H1 (cell line): ENCODE measurements around the gene IFITM2. TPM values are rescaled to one million over a fixed set of nuclear protein-coding genes. Genes with fewer than 3 reads are reported as not detected.
A peak's percentile ranks its signal among the peaks of the same experiment; 100 is the strongest.

Experiments used
- CTCF ChIA-PET: fragments of 300-600 bp; sonication (Branson Sonifier 250); formaldehyde crosslinking; loops from one replicate; lab custom pipeline; 2021; ENCODE audit not compliant: partially characterized antibody; lab: Charles Lee
- POLR2A ChIA-PET: fragments of 300-600 bp; sonication (Branson Sonifier 250); formaldehyde crosslinking; loops from one replicate; lab custom pipeline; 2021; ENCODE audit warnings: inconsistent platforms; ENCODE audit not compliant: partially characterized antibody; lab: Charles Lee
- DNase-seq, 2 experiments: peaks; one replicate each; pipeline versions ENCODE4 v3.0.0 to v3.0.0-alpha.2; 2010 to 2022; ENCODE audit warnings: low spot score in 2 of 2, low read depth in 1 of 2, mixed read lengths in 1 of 2
- FAIRE-seq: peaks from 2 replicates; lab custom pipeline; 2011; peaks lifted over from hg19 to GRCh38; lab: Jason Lieb, UNC
- H2AFZ ChIP-seq: 2 replicates; pipeline ENCODE4 v1.8.1; 2012; ENCODE audit warnings: low read length, inconsistent platforms
- H2AK5ac ChIP-seq: 2 replicates; pipeline ENCODE4 v1.6.1; 2013; ENCODE audit warnings: low read depth, low read length
- H2BK120ac ChIP-seq: replicated peaks from 2 replicates; pipeline ENCODE3; 2013; ENCODE audit warnings: low read depth, low read length, inconsistent platforms
- H2BK12ac ChIP-seq: 2 replicates; pipeline ENCODE4 v1.6.1; 2013; ENCODE audit warnings: low read depth, low read length
- H2BK15ac ChIP-seq: 2 replicates; pipeline ENCODE4 v1.6.1; 2013; ENCODE audit warnings: low read length
- H2BK20ac ChIP-seq: 2 replicates; pipeline ENCODE4 v1.6.1; 2013; ENCODE audit warnings: low read length
- H2BK5ac ChIP-seq: 2 replicates; pipeline ENCODE4 v1.6.1; 2013; ENCODE audit warnings: low read depth, low read length
- H3K14ac ChIP-seq: 2 replicates; pipeline ENCODE4 v1.6.1; 2013; ENCODE audit warnings: inconsistent platforms; ENCODE audit not compliant: insufficient read length
- H3K18ac ChIP-seq: 2 replicates; pipeline ENCODE4 v1.6.1; 2013; ENCODE audit warnings: low read length; ENCODE audit errors: extremely low read depth
- H3K23ac ChIP-seq: 2 replicates; pipeline ENCODE4 v1.6.1; 2013; ENCODE audit warnings: inconsistent platforms; ENCODE audit not compliant: insufficient read length
- H3K23me2 ChIP-seq: 2 replicates; pipeline ENCODE4 v1.6.1; 2013; ENCODE audit warnings: low read depth, low read length
- H3K27ac ChIP-seq: 2 replicates; pipeline ENCODE4 v1.6.1; 2011; ENCODE audit warnings: low read depth, low read length, inconsistent platforms
- H3K27me3 ChIP-seq, 4 experiments: replicated peaks in 1 of 4; 1 replicate in 1 of 4; 2 replicates in 3 of 4; pipeline versions ENCODE4 v1.6.1 to v1.8.1; 2011 to 2013; ENCODE audit warnings: low read length in 3 of 4, mild to moderate bottlenecking in 3 of 4, inconsistent platforms in 2 of 4, mixed read lengths in 2 of 4, moderate library complexity in 1 of 4; ENCODE audit not compliant: control insufficient read depth in 3 of 4, insufficient read depth in 3 of 4; ENCODE audit errors: extremely low read depth in 1 of 4
- H3K36me3 ChIP-seq, 4 experiments: 2 replicates each; pipeline versions ENCODE4 v1.6.1 to v1.8.1; 2011 to 2013; ENCODE audit warnings: mild to moderate bottlenecking in 4 of 4, low read length in 3 of 4, moderate library complexity in 2 of 4, control low read depth in 1 of 4, inconsistent platforms in 1 of 4; ENCODE audit not compliant: insufficient read depth in 4 of 4, control insufficient read depth in 2 of 4
- H3K4ac ChIP-seq: replicated peaks from 2 replicates; pipeline ENCODE3; 2013; ENCODE audit warnings: low read length, low read depth, mixed read lengths, inconsistent platforms; ENCODE audit not compliant: insufficient read length
- H3K4me1 ChIP-seq, 4 experiments: replicated peaks in 1 of 4; 1 replicate in 1 of 4; 2 replicates in 3 of 4; pipeline versions ENCODE4 v1.6.1 to v1.8.1; 2011 to 2013; ENCODE audit warnings: low read length in 3 of 4, inconsistent platforms in 2 of 4, mixed read lengths in 1 of 4; ENCODE audit not compliant: insufficient read depth in 4 of 4, control insufficient read depth in 3 of 4
- H3K4me2 ChIP-seq, 2 experiments: 2 replicates each; pipeline versions ENCODE4 v1.6.1 to v1.8.1; 2011 to 2013; ENCODE audit warnings: low read depth in 2 of 2, low read length in 2 of 2, control low read depth in 1 of 2, inconsistent platforms in 1 of 2, mild to moderate bottlenecking in 1 of 2; ENCODE audit not compliant: insufficient read depth in 1 of 2
- H3K4me3 ChIP-seq, 4 experiments: fragments of 200-600, 300-600 bp in 1 of 4; sonication (generic), shearing (Covaris generic), sonication (Bioruptor Twin) in 1 of 4; 2 replicates each; pipeline versions ENCODE4 v1.5.1 to v1.8.1; 2011 to 2016; ENCODE audit warnings: low read length in 4 of 4, low read depth in 3 of 4, control low read depth in 2 of 4, inconsistent platforms in 2 of 4, mild to moderate bottlenecking in 2 of 4, mixed read lengths in 1 of 4, moderate library complexity in 1 of 4; ENCODE audit not compliant: insufficient read depth in 2 of 4; ENCODE audit errors: extremely low read depth in 1 of 4
- H3K56ac ChIP-seq: replicated peaks from 2 replicates; pipeline ENCODE3; 2013; ENCODE audit warnings: low read depth, mild to moderate bottlenecking, mixed read lengths, low read length, inconsistent platforms; ENCODE audit not compliant: insufficient read length
- H3K79me1 ChIP-seq: 2 replicates; pipeline ENCODE4 v1.6.1; 2013; ENCODE audit warnings: low read depth, low read length, control low read depth
- H3K79me2 ChIP-seq, 2 experiments: 2 replicates each; pipeline versions ENCODE4 v1.6.1 to v1.8.1; 2012 to 2013; ENCODE audit warnings: low read length in 2 of 2, mild to moderate bottlenecking in 2 of 2, inconsistent platforms in 1 of 2; ENCODE audit not compliant: insufficient read depth in 2 of 2, control insufficient read depth in 1 of 2
- H3K9ac ChIP-seq, 4 experiments: replicated peaks in 1 of 4; 1 replicate in 1 of 4; 2 replicates in 3 of 4; pipeline versions ENCODE4 v1.6.1 to v1.8.1; 2011 to 2013; ENCODE audit warnings: low read depth in 3 of 4, low read length in 3 of 4, control low read depth in 2 of 4, mild to moderate bottlenecking in 2 of 4, moderate library complexity in 2 of 4, inconsistent platforms in 1 of 4; ENCODE audit errors: extremely low read depth in 1 of 4
- H3K9me3 ChIP-seq, 2 experiments: 2 replicates each; pipeline versions ENCODE4 v1.6.1 to v1.8.1; 2012 to 2013; ENCODE audit warnings: mild to moderate bottlenecking in 2 of 2, moderate library complexity in 2 of 2, control low read depth in 1 of 2, inconsistent platforms in 1 of 2, low read depth in 1 of 2, low read length in 1 of 2, mixed read lengths in 1 of 2; ENCODE audit not compliant: insufficient read depth in 2 of 2
- H4K20me1 ChIP-seq, 2 experiments: replicated peaks in 1 of 2; 2 replicates each; pipeline versions ENCODE3 to v1.8.1; 2011 to 2013; ENCODE audit warnings: inconsistent platforms in 2 of 2, low read length in 2 of 2, mild to moderate bottlenecking in 1 of 2; ENCODE audit not compliant: insufficient read depth in 2 of 2, control insufficient read depth in 1 of 2
- H4K5ac ChIP-seq: 2 replicates; pipeline ENCODE4 v1.6.1; 2013; ENCODE audit warnings: low read length, low read depth, mixed read lengths, inconsistent platforms; ENCODE audit not compliant: insufficient read length
- H4K8ac ChIP-seq: 2 replicates; pipeline ENCODE4 v1.8.0; 2013; ENCODE audit warnings: mild to moderate bottlenecking, moderate library complexity, low read length, inconsistent platforms; ENCODE audit not compliant: insufficient read depth; ENCODE audit errors: extremely low read depth
- H4K91ac ChIP-seq: replicated peaks from 2 replicates; pipeline ENCODE3; 2013; ENCODE audit warnings: low read length, mixed read lengths, inconsistent platforms; ENCODE audit not compliant: insufficient read length
- MAX ChIP-seq: IDR thresholded peaks from 2 replicates; pipeline ENCODE4 v1.6.1; 2012; ENCODE audit warnings: inconsistent platforms
- NRF1 ChIP-seq: IDR thresholded peaks from 2 replicates; pipeline ENCODE4 v1.6.1; 2011; ENCODE audit warnings: mild to moderate bottlenecking, low read depth, low read length, improper control_type of control experiment
- POLR2A ChIP-seq, 2 experiments: IDR thresholded peaks; 1 replicate in 1 of 2; 2 replicates in 1 of 2; pipeline ENCODE4 v1.6.1; 2011; ENCODE audit warnings: low read depth in 2 of 2, low read length in 2 of 2, mild to moderate bottlenecking in 2 of 2; ENCODE audit errors: control extremely low read depth in 1 of 2
- RAD21 ChIP-seq, 2 experiments: IDR thresholded peaks in 1 of 2; conservative IDR thresholded peaks in 1 of 2; 2 replicates each; pipeline ENCODE4 v1.6.1; 2011; ENCODE audit warnings: low read depth in 2 of 2, low read length in 2 of 2, improper control_type of control experiment in 1 of 2, inconsistent platforms in 1 of 2, mild to moderate bottlenecking in 1 of 2, moderate library complexity in 1 of 2
- SAP30 ChIP-seq: fragments of 300-600 bp; sonication (generic); IDR thresholded peaks from 2 replicates; pipeline ENCODE4 v1.7.1; 2012; ENCODE audit warnings: low read length, moderate library complexity, mild to moderate bottlenecking, inconsistent platforms; ENCODE audit not compliant: insufficient read depth, insufficient replicate concordance
- SUZ12 ChIP-seq: fragments of 200-600 bp; sonication (generic); IDR thresholded peaks from 2 replicates; pipeline ENCODE4 v1.6.1; 2012; ENCODE audit warnings: mild to moderate bottlenecking, inconsistent platforms, low read length, moderate library complexity, mixed read lengths
- WGBS, 2 experiments: shearing (Covaris generic) in 1 of 2; methylation state at CpG; one replicate each; pipeline versions ENCODE4 v1.1.6 to v1.1.7; 2013 to 2015; ENCODE audit warnings: low lambda C conversion rate in 2 of 2, mixed read lengths in 2 of 2, inconsistent platforms in 1 of 2, low coverage in 1 of 2, missing lambda C conversion rate in 1 of 2; ENCODE audit not compliant: insufficient replicate concordance in 2 of 2, insufficient coverage in 1 of 2, insufficient read length in 1 of 2; ENCODE audit errors: extremely low coverage in 1 of 2, missing lambda C conversion rate in 1 of 2; 5-methylcytosine and 5-hydroxymethylcytosine counted together
- polyA plus RNA-seq, 7 experiments: library from polyadenylated mRNA; depleted of rRNA in 3 of 7; stranded (reverse) in 5 of 7; unstranded in 2 of 7; fragments of >200 nt in 5 of 7; fragments of 200-250 nt in 2 of 7; gene quantifications; 1 replicate in 5 of 7; 2 replicates in 1 of 7; 4 replicates in 1 of 7; pipeline versions ENCODE4 v1.2.1 to v1.2.3, GENCODE V29; 2011 to 2013; ENCODE audit warnings: missing spikeins in 2 of 7, mixed read lengths in 2 of 7
- total RNA-seq: library from RNA; stranded (reverse); fragmentation: NEBNext Ultra II Directional; extraction: Animal tissue kit (Norgen Biotek cat#: 25700); gene quantifications from 2 replicates; pipeline ENCODE4 v1.2.1, GENCODE V29; 2021
- TF ChIP-seq, protein P1 (sequence below), 3 experiments: IDR thresholded peaks; 1 replicate in 2 of 3; 2 replicates in 1 of 3; pipeline versions ENCODE4 v1.5.1 to v1.6.1; 2011; ENCODE audit warnings: low read length in 3 of 3, mild to moderate bottlenecking in 3 of 3, inconsistent platforms in 2 of 3, low read depth in 1 of 3, moderate library complexity in 1 of 3; ENCODE audit not compliant: insufficient read depth in 1 of 3; ENCODE audit errors: control extremely low read depth in 1 of 3

IFITM2 gene
- total and polyA plus RNA-seq, 2 of the 8 experiments (the other 6 are each of a cell fraction or from before 2014, with no cell fraction given), result 399 to 764 TPM

- no peak overlapping the region; the same call in 1 of the 2 replicates for H4K8ac ChIP-seq
- peak overlapping the region; percentile 81 for H3K4ac ChIP-seq
- POLR2A ChIA-PET, result interaction anchor here (0.8 to 5.2 kb wide), 12 partner anchors 9 to 118 kb away, joined by 3 to 51 read pairs (median 4); partner anchors contain the start of gene PGGHG
- no peaks in the 10 kb centered on the region for H3K79me2 ChIP-seq
- no peaks in the 10 kb centered on the region; a peak in 1 of 7 replicates for H3K27me3 ChIP-seq
- no peak for FAIRE-seq
- H4K5ac ChIP-seq, result peak overlapping the region; percentile 39
- no peak overlapping the region for H2AFZ ChIP-seq
- H3K36me3 ChIP-seq, result peaks cover 0 to under 1% (median 0%) of the 10 kb centered on the region in 4 experiments; a peak in 1 of 8 replicates
- H3K4me3 ChIP-seq, result no peak overlapping the region
- no peak overlapping the region for H3K27ac ChIP-seq
- H2BK20ac ChIP-seq, result peak overlapping the region; percentile 23; the same call in 1 of the 2 replicates
- H3K9me3 ChIP-seq, result no peaks in the 10 kb centered on the region
- H3K79me1 ChIP-seq, result no peaks in the 10 kb centered on the region
- H3K18ac ChIP-seq, result peak overlapping the region; percentile 93
- 0 out of 2 replicates have a peak, but pooled peaks have one; percentile 7 for TF ChIP-seq MAX
- TF ChIP-seq POLR2A (IDR thresholded peaks at IDR 0.05; ENCODE audit: control extremely low read depth in 1 of 2, low read depth in 2 of 2, low read length in 2 of 2), result peak in 1 of 2 experiments; percentile 34; a peak in 1 of 3 replicates
- TF ChIP-seq SUZ12, result no peak
- TF ChIP-seq NRF1, result 0 out of 2 replicates have a peak, but pooled peaks have one; percentile 5
- peak; percentile 12 to 42; a peak in 1 of 4 replicates for TF ChIP-seq RAD21 (IDR thresholded peaks at IDR 0.05 in 1 of 2, conservative IDR thresholded peaks at IDR 0.05 in 1 of 2; ENCODE audit: low read depth in 2 of 2, low read length in 2 of 2)
- TF ChIP-seq, protein P1, sequence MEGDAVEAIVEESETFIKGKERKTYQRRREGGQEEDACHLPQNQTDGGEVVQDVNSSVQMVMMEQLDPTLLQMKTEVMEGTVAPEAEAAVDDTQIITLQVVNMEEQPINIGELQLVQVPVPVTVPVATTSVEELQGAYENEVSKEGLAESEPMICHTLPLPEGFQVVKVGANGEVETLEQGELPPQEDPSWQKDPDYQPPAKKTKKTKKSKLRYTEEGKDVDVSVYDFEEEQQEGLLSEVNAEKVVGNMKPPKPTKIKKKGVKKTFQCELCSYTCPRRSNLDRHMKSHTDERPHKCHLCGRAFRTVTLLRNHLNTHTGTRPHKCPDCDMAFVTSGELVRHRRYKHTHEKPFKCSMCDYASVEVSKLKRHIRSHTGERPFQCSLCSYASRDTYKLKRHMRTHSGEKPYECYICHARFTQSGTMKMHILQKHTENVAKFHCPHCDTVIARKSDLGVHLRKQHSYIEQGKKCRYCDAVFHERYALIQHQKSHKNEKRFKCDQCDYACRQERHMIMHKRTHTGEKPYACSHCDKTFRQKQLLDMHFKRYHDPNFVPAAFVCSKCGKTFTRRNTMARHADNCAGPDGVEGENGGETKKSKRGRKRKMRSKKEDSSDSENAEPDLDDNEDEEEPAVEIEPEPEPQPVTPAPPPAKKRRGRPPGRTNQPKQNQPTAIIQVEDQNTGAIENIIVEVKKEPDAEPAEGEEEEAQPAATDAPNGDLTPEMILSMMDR (IDR thresholded peaks at IDR 0.05; ENCODE audit: control extremely low read depth in 1 of 3, insufficient read depth in 1 of 3, low read depth in 1 of 3, low read length in 3 of 3), result peak in 2 of 3 experiments; percentile 11 to 51; a peak in 3 of 4 replicates
- no peak for TF ChIP-seq SAP30
- TF ChIP-seq, all 59 proteins: peak for 5
- Histone ChIP-seq H4K20me1 (no peaks in the 10 kb centered on the region), H2BK120ac (peak overlapping the region; percentile 71), H2BK15ac (peak overlapping the region; percentile 66; the same call in 1 of the 2 replicates), H3K4me2 (peak overlapping the region in 1 of 2 experiments; percentile 16; a peak in 1 of 4 replicates), H3K4me1 (peaks cover 6 to 29% (median 15%) of the 10 kb centered on the region in 4 experiments), H3K23ac (no peak overlapping the region), H4K91ac (peak overlapping the region; percentile 99), H3K9ac (no peak overlapping the region), H2BK5ac (peak overlapping the region; percentile 82; the same call in 1 of the 2 replicates), H2AK5ac (peak overlapping the region; percentile 93), H2BK12ac (peak overlapping the region; percentile 100), H3K56ac (no peak overlapping the region), H3K23me2 (no peaks in the 10 kb centered on the region), H3K14ac (no peak overlapping the region)
- 73% methylated on average over 16 of the region's 20 CpGs; no CpG with 5 or more reads in 1 of the 2 experiments for WGBS, 2 experiments
- CTCF ChIA-PET, result interaction anchor here (0.6 to 3.5 kb wide), 12 partner anchors 10 to 101 kb away, joined by 3 to 31 read pairs (median 4); no protein-coding TSS in a partner anchor
- no peak for DNase-seq
Observed at GRCh38 chr11:299951-300735, 7.5 kb upstream of the IFITM2 start.
